Effector memory CD8-positive, alpha-beta T cell (primary cell): ENCODE data around the gene DHX40.
"Not testable (repeated sequence)": the region's sequence is repeated elsewhere in the genome, so short reads cannot be mapped to it uniquely, and the experiment has no call there.

Experiments used
- ATAC-seq: fragments of 150-1000 bp; cut with Tn5 transposase; replicated peaks from 2 replicates; pipeline ENCODE4 v1.10.0; 2021; ENCODE audit warnings: mild to moderate bottlenecking, moderate library complexity
- DNase-seq, 3 experiments: peaks; one replicate each; pipeline ENCODE4 v3.0.0; 2021
- H3K27ac Mint-ChIP-seq, 2 donors: one replicate each; pipeline ENCODE4 v1.8.0; 2022; ENCODE audit warnings: mild to moderate bottlenecking in 2 of 2, mixed read lengths in 2 of 2, moderate library complexity in 2 of 2
- H3K27me3 Mint-ChIP-seq, 2 donors: one replicate each; pipeline ENCODE4 v1.8.0; 2022; ENCODE audit warnings: mixed read lengths in 2 of 2
- H3K36me3 Mint-ChIP-seq: one replicate; pipeline ENCODE4 v1.8.0; 2022; ENCODE audit warnings: mild to moderate bottlenecking, moderate library complexity, mixed read lengths; ENCODE audit not compliant: insufficient read depth
- H3K4me1 Mint-ChIP-seq, 2 donors: one replicate each; pipeline ENCODE4 v1.8.0; 2022; ENCODE audit warnings: low read depth in 2 of 2, mixed read lengths in 2 of 2
- H3K4me3 Mint-ChIP-seq, 2 donors: one replicate each; pipeline ENCODE4 v1.8.0; 2022; ENCODE audit warnings: mild to moderate bottlenecking in 2 of 2, mixed read lengths in 2 of 2, moderate library complexity in 2 of 2
- H3K9me3 Mint-ChIP-seq, 2 donors: one replicate each; pipeline ENCODE4 v1.8.0; 2022; ENCODE audit warnings: mixed read lengths in 2 of 2

Gene DHX40

GRCh38 chr17:59538195-59538909, 27.1 kb upstream of the DHX40 start:
- no peak for DNase-seq
- no peaks in the 10 kb centered on the region for H3K36me3 Mint-ChIP-seq
- H3K9me3 Mint-ChIP-seq: no peaks in the 10 kb centered on the region
- no peak for ATAC-seq
- H3K27me3 Mint-ChIP-seq: peaks cover 30 to 31% of the 10 kb centered on the region in 2 donors
- H3K27ac Mint-ChIP-seq: no peak overlapping the region
- H3K4me1 Mint-ChIP-seq: no peaks in the 10 kb centered on the region
- no peak overlapping the region for H3K4me3 Mint-ChIP-seq

DNA sequence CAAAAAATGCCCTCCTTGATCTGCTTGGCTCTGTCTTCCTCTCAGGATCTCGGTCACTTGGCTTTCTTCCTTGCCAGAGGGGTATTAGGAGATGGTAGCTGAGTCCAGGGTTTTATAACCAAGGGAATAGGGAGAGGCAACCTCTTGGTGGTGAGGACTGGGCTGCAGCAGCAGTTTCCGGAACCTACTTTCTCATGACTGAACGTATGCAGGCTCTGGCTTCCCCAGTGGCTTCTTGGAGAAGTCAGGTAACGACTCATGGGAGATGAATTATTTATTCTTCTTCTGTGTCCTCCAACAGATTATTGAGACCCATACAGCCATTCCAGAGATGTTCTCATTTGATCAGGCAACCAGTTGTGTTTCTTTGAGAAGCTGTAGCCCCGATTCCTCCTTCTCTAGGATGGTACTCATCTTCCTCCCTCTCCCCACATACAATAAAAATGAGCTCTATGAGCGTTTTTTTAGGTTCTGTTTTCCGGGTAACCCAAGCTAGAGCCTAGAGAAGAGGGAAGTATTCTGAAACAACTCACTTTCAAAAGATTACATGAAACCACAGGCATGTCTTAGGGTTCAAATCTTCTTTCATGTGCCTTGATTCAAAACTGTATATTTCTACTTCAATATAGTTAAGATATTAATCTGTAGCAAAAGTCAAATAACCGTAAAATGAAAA, 22.3 kb upstream of the DHX40 start:
- Mint-ChIP-seq H3K27ac (no peak overlapping the region), H3K27me3 (peaks cover 29 to 32% of the 10 kb centered on the region in 2 donors), H3K4me3 (no peak overlapping the region), H3K9me3 (no peaks in the 10 kb centered on the region), H3K36me3 (no peaks in the 10 kb centered on the region), H3K4me1 (no peaks in the 10 kb centered on the region)
- ATAC-seq (no peak), DNase-seq (no peak)

- Mint-ChIP-seq H3K9me3 (no peaks in the 10 kb centered on the region), H3K27me3 (peaks cover 20 to 27% of the 10 kb centered on the region in 2 donors), H3K4me3 (no peak overlapping the region), H3K4me1 (no peaks in the 10 kb centered on the region), H3K36me3 (no peaks in the 10 kb centered on the region), H3K27ac (no peak overlapping the region)
- DNase-seq (no peak), ATAC-seq (no peak)
These were observed 19.5 kb upstream of the DHX40 start for GRCh38 chr17:59545942-59546341.

DNA sequence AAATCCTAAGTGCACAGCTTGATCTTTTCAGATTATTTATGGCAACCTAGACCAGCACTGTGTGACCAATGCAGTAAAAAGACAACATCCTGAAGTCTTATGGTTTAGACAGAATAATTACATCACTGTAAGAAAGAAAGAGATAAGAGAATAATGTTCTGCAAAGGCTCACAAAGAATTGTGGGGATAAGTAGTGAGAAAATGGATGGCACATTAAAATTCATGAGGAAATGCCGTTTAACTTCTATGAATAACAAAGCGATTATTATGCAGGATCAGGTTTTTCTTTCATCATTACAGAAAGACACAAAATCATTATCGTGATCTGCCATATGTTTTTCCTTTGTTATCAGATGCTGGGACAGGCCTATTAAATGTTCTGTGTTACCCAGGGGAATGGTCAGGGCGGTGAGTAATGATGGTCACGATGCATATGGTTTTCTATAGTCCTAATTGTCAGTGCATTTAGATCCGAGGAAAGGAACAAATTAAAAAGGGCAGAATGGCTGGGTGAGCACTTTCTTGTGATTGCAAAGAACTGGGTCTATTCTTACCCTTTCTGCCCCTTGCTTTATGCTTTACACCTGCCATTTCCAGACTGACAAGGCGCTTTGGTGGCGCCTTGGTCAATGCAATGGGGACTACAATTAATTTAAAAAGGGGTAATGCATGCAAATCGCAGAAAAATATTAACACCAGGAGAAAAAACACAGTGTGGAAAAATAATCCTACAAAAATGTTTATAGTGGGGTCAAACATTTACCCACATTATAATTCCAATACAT, 18.1 kb upstream of the DHX40 start:
- no peaks in the 10 kb centered on the region for H3K9me3 Mint-ChIP-seq
- H3K4me3 Mint-ChIP-seq: no peak overlapping the region
- DNase-seq (no peak), ATAC-seq (no peak)
- H3K4me1 Mint-ChIP-seq: no peaks in the 10 kb centered on the region
- H3K27ac Mint-ChIP-seq: no peak overlapping the region
- H3K27me3 Mint-ChIP-seq: peaks cover 13 to 19% of the 10 kb centered on the region in 2 donors
- H3K36me3 Mint-ChIP-seq: no peaks in the 10 kb centered on the region

DNA sequence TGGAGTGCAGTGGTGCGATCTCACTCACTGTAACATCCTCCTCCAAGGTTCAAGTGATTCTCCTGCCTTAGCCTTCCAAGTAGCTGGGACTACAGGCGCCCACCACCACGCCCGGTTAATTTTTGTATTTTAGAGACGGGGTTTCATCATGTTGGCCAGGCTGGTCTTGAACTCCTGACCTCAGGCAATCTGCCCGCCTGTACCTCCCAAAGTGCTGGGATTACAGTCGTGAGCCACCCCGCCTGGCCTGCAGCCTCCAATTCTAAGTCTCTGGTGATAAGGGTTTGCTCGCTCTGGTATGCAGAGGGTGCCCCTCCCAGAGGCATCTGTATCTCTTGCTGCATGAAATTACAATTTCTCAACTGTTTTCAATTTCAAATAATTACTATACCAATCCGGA, 16.4 kb upstream of the DHX40 start:
- H3K4me3 Mint-ChIP-seq: not testable (repeated sequence)

GRCh38 chr17:59550703-59551102, 14.7 kb upstream of the DHX40 start:
- Mint-ChIP-seq H3K36me3 (no peaks in the 10 kb centered on the region), H3K4me3 (no peak overlapping the region), H3K9me3 (no peaks in the 10 kb centered on the region), H3K27me3 (peaks cover 13 to 15% of the 10 kb centered on the region in 2 donors), H3K27ac (no peak overlapping the region), H3K4me1 (no peaks in the 10 kb centered on the region)
- DNase-seq: no peak
- no peak for ATAC-seq

More for the DNA sequence above, 16.4 kb upstream of the DHX40 start:
- not testable (repeated sequence) for H3K9me3 Mint-ChIP-seq, H3K27ac Mint-ChIP-seq, H3K4me1 Mint-ChIP-seq, ATAC-seq, H3K36me3 Mint-ChIP-seq, DNase-seq
- peaks cover 0 to 10% of the 10 kb centered on the region in 2 donors for H3K27me3 Mint-ChIP-seq

GRCh38 chr17:59558039-59558438, 7.4 kb upstream of the DHX40 start:
- no peaks in the 10 kb centered on the region for H3K4me1 Mint-ChIP-seq
- ATAC-seq: no peak
- H3K4me3 Mint-ChIP-seq: no peak overlapping the region
- H3K9me3 Mint-ChIP-seq: no peaks in the 10 kb centered on the region
- H3K36me3 Mint-ChIP-seq: no peaks in the 10 kb centered on the region
- no peak overlapping the region for H3K27ac Mint-ChIP-seq
- H3K27me3 Mint-ChIP-seq: peaks cover 10 to 18% of the 10 kb centered on the region in 2 donors
- no peak for DNase-seq

DNA sequence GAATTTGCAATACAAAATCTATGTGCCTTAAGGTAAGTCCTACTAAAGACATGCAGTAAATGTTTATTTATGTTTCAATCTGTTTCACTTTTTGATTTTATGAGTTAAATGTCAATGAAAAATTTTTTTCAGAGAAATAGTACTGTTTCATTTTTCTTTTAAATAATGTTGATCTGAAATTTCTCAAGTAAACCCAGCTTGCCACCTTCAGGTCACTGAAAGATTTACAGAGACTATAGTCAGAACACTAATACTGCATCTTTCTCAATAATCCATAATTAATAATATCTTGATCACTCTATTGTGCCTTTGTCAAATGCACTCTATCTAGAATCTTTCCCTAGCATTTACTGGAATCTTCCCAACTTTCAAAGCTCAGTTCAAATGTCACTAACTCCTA, 6.5 kb upstream of the DHX40 start:
- Mint-ChIP-seq H3K9me3 (no peaks in the 10 kb centered on the region), H3K4me1 (no peaks in the 10 kb centered on the region), H3K27me3 (peaks cover 5 to 18% of the 10 kb centered on the region in 2 donors), H3K4me3 (no peak overlapping the region), H3K27ac (no peak overlapping the region), H3K36me3 (no peaks in the 10 kb centered on the region)
- ATAC-seq (no peak), DNase-seq (no peak)

DNA sequence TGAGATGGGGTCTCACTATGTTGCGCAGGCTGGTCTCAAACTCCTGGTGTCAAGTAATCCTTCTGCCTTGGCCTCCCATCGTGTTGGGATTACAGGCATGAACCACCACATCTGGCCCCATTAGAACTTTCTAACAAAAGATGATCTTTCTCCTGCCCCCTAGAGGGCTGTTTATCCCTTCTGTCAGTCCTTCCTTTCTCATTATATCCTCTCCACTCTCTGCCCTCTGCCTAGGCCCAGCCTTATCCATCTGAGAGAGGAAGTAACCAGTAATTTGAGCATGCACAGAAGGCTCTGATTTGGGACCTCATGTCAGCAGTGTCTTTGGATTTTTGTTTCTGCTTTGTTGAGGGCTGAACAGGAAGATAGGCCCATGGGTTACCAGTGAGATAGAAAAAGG, 4.4 kb upstream of the DHX40 start:
- Mint-ChIP-seq H3K4me1 (peaks cover 8 to 9% of the 10 kb centered on the region in 2 donors), H3K9me3 (no peaks in the 10 kb centered on the region), H3K27ac (peak overlapping the region in 1 of 2 donors; percentile 12), H3K4me3 (no peak overlapping the region), H3K27me3 (peaks cover 0 to 2% of the 10 kb centered on the region in 2 donors), H3K36me3 (peaks cover 12% of the 10 kb centered on the region)
- no peak for DNase-seq
- no peak for ATAC-seq

DNA sequence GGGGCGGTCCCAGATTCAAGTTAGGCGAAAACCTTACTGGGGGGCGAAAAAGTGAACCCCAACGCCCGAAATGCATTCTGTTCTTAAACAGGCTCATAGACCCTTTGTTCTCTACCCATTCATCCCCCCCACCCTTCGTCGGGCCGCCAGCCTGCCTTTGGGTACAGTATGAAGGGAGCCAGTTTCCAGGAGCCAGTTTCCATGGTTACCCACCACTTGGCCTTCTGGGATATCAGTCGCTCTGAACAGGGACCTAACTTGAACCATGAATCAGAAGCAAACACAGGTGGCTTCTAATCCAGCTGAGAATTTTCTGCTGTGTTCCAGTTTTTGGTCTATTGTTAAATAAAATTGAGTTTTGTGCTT, 532 bp downstream of the DHX40 start:
- Mint-ChIP-seq H3K9me3 (no peaks in the 10 kb centered on the region), H3K27me3 (no peaks in the 10 kb centered on the region), H3K4me3 (peak overlapping the region; percentile 99 to 100), H3K27ac (peak overlapping the region; percentile 99 to 100), H3K36me3 (peaks cover 25% of the 10 kb centered on the region), H3K4me1 (peaks cover 17 to 22% of the 10 kb centered on the region in 2 donors)
- ATAC-seq (peak; percentile 59), DNase-seq (peak; percentile 26 to 45 (median 38))

- not testable (repeated sequence) for H3K9me3 Mint-ChIP-seq, H3K27me3 Mint-ChIP-seq, ATAC-seq, H3K4me3 Mint-ChIP-seq, H3K27ac Mint-ChIP-seq, DNase-seq
- H3K36me3 Mint-ChIP-seq: peaks cover 47% of the 10 kb centered on the region
- H3K4me1 Mint-ChIP-seq: peaks cover 17 to 30% of the 10 kb centered on the region in 2 donors
These were observed 3.7 kb downstream of the DHX40 start for GRCh38 chr17:59569151-59569550.

DNA sequence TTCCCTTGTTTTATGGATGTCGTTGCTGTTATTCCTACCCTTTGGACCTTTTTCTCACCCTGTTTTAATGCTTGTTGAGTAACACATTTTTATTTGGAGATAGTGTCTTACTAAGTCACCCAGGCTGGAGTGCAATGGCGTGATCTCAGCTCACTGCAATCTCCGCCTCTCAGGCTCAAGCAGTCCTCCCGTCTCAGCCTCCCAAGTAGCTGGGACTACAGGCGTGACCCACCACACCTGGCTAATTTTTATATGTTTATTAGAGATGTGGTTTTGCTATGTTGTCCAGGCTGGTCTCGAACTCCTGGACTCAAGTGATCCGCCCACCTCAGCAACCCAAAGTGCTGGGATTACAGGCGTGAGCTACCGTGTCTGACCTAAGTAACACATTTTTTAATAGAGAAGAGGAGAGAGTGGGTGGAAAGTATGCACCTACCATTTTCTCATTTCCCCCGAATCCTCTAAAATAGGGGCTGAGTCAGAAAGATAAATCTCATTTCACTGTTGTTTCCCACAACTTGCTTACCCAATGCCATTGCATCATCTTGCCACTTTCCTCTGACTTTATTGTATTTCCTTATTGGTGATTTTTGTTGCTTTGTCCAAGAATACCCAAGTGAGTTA, 7.0 kb downstream of the DHX40 start:
- Mint-ChIP-seq H3K4me3 (no peak overlapping the region), H3K9me3 (no peaks in the 10 kb centered on the region), H3K27me3 (no peaks in the 10 kb centered on the region), H3K36me3 (peaks cover 39% of the 10 kb centered on the region), H3K4me1 (peaks cover under 1 to 10% of the 10 kb centered on the region in 2 donors), H3K27ac (no peak overlapping the region)
- ATAC-seq (no peak), DNase-seq (no peak)

GRCh38 chr17:59584168-59584567, 18.8 kb downstream of the DHX40 start:
- not testable (repeated sequence) for ATAC-seq, H3K27me3 Mint-ChIP-seq, DNase-seq, H3K9me3 Mint-ChIP-seq, H3K4me1 Mint-ChIP-seq, H3K27ac Mint-ChIP-seq, H3K4me3 Mint-ChIP-seq
- H3K36me3 Mint-ChIP-seq: peaks cover 19% of the 10 kb centered on the region
